Measurements from ENCODE around the gene RANBP17. TPM values are rescaled to one million over a fixed set of nuclear protein-coding genes. Genes with fewer than 3 reads are reported as not detected.
"Not testable (repeated sequence)": the region's sequence is repeated elsewhere in the genome, so short reads cannot be mapped to it uniquely, and the experiment has no call there.

RANBP17 gene
- polyA plus RNA-seq, 4 donors, result 9.2 to 11.7 (median 9.7) TPM

- no peak for DNase-seq (ENCODE audit: low read depth in 4 of 4, low spot score in 3 of 4)
Observed at GRCh38 chr5:171283753-171284152, 421.9 kb downstream of the RANBP17 start.

DNA sequence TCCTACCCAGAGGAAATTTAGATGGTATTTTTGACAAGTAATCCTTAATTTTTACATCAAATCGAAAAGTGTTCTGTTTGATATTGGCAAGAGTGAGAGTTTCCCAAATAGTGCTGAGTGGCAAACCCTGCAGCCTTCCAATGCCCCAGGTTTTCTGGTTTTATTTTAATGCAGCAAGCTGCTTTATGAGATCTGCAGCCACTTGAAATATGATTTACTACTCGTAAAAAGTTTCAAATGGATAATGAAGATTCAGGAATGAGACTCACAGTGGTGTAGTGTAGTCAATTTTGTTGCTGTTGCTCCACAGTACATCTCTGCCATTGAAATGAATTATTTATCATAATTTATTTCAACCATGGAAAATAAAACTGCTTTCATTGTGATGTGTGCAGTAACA lies 423.6 kb downstream of the RANBP17 start:
- DNase-seq (ENCODE audit: low read depth in 4 of 4, low spot score in 3 of 4), result no peak

DNA sequence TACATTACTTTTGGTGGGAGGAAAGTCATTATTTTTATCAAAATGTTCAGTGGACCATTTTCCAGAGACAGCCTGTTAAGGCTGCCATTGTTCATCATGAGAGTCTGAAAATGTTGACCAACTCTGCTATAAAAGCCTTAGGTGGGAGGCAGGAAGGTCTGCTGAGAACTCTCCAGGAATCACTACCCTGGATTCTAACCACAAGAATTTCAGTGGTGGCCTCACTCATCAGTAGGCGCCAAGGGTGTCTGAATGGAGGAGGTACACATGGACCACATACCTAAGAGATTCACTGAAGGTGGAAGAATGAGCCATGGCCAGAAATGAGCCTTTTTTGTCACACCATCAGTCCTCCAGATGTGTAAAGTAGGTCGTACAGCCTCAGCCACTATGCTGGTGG lies 426.2 kb downstream of the RANBP17 start:
- DNase-seq (ENCODE audit: low read depth in 4 of 4, low spot score in 3 of 4), result no peak

GRCh38 chr5:171291371-171291770 lies 429.6 kb downstream of the RANBP17 start:
- DNase-seq (ENCODE audit: low read depth in 4 of 4, low spot score in 3 of 4), result no peak

GRCh38 chr5:171295299-171295698 lies 433.5 kb downstream of the RANBP17 start:
- DNase-seq (ENCODE audit: low read depth in 4 of 4, low spot score in 3 of 4), result no peak

- no peak for DNase-seq (ENCODE audit: low read depth in 4 of 4, low spot score in 3 of 4)
Observed at GRCh38 chr5:171295801-171296200, 434.0 kb downstream of the RANBP17 start.

DNA sequence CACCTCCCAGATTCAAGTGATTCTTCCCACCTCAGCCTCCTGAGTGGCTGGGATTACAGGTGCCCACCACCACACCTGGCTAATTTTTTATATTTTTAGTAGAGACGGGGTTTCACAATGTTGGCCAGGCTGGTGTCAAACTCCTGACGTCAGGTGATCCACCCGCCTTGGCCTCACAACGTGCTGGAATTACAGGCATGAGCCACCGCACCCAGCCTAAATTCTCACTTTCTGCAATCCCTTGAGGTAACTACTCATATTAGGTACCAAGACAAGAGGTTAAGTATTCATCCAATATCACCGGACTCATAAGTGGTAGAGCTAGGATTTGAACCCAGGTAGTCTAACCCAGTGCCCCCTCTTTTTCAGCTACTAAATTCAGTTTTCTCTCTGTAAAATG lies 436.1 kb downstream of the RANBP17 start:
- not testable (repeated sequence) for DNase-seq (ENCODE audit: low read depth in 4 of 4, low spot score in 3 of 4)

GRCh38 chr5:171299228-171299627 lies 437.4 kb downstream of the RANBP17 start:
- DNase-seq (ENCODE audit: low read depth in 4 of 4, low spot score in 3 of 4), result no peak

DNA sequence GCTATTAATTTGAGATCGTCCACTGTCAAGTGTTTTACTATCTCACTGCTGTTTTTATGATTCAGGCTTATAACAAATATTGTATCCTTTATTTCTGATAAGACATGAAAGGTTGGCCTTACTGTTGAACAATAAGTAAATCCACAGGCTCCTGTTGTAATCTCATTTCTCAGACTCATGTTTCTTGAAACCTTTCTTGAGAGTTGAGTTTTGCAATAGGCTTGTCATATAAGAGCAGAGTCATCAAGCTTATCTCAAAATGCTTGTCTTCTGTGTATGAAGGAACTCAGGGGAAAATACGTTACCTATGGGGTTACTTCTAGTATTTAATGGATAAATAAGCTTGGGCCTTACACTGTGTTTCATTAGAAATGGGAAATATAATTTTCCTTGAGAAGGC lies 438.0 kb downstream of the RANBP17 start:
- no peak for DNase-seq (ENCODE audit: low read depth in 4 of 4, low spot score in 3 of 4)

GRCh38 chr5:171300358-171300757 lies 438.5 kb downstream of the RANBP17 start:
- DNase-seq (ENCODE audit: low read depth in 4 of 4, low spot score in 3 of 4), result no peak

DNA sequence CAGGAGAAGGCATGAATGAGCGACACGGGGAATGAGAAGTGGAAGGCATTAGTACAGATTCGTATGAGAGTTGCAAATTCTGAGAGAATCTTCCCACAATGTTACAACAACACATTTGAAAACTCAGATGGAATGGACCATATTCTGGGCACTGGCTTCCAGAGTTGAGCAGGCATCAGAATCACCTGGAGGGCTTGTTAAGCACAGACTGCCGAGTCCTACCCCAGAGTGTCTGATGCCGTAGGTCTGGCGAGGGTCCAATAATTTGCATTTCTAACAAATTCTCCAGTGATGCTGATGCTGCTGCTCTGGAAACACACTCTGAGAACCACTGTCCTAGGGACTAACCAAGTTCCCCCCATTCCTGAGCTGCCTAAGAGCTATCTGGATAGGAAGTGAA lies 444.3 kb downstream of the RANBP17 start:
- no peak for DNase-seq (ENCODE audit: low read depth in 4 of 4, low spot score in 3 of 4)

DNA sequence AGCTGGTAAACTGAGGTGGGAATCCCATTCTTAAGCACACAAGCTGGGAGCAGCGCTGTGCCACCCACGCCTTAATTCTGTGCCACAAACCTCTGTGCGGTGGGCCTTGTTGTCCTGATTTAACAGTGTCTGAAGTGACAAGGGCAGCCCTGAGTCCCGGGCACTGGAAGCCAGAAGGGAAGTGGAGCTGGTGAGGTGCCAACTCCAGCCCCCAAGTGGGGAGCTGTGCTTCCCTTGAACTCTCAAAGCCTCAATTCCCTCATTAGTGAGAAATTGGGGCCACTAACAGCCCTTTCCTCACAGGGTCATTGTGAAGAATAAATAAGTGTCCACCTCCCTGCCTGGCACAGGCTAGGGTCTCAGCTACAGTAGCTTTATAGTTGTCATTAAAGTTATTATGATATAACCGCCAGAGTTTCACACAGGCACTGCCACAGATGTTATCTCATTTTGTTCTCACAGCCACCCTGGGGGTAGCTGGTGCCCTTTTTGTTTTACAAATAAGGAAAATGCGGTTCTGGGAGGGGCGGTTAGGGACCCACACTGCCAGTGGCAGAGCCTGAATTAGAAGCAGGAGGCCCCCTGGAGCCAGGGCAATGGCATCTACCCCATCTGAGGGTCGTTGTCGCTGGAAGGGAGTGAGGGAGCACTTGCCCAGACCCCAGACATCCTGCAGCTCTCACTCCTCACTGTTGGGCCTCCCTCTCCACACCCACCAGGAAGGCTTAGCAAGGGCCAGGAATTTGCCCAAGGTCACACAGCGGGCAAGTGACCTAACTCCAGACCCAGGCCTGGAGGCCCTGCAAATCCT lies 445.2 kb downstream of the RANBP17 start:
- DNase-seq (ENCODE audit: low read depth in 4 of 4, low spot score in 3 of 4), result no peak

- DNase-seq (ENCODE audit: low read depth in 4 of 4, low spot score in 3 of 4), result no peak
Observed at GRCh38 chr5:171307789-171308452, 446.1 kb downstream of the RANBP17 start.

DNA sequence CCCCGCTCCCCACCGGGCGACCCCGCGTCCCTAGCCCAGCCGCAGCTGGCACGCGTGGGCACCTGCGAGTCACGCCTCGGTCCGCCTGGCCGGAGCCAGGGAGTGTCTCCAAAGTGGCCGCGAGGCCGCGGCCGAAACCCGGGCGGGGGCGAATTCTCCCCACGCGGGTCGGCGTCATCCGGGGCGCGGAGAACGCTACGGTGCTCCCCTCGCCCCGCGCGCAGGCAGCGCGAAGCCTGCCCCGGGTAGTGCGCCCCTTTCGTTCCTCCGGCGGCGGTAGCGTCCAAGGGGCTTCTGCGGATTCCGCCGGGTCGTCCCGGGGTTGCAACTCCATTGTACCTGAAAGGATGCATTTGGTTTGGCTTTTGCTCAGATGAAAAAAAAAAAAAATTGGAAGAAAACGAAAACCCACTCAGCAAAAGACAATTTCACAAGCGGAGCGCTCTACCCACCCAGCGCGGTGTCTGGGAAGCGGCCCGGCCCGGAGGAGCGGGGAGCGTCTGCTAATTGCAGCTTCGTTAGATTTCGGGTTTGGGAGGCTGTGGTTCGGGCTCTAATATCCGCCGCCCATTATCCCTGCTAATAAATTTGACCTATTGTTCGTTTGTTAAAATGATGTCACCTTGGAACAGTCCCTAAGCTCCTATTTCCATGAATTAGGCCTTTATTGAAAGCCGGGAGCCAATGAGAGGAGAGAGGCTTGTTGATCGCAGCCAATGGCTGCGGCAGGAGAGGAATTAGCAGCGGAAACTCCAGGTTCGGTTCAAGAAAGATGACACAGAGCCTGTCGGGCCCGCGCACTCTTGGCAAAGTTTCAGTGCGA lies 446.8 kb downstream of the RANBP17 start, which contains the start of gene TLX3:
TSS of gene TLX3 (plus strand) at position 796 of the 823 bp plus-strand sequence. CDS start 118 bp downstream, outside the sequence.
- DNase-seq (ENCODE audit: low read depth in 4 of 4, low spot score in 3 of 4), result no peak

GRCh38 chr5:171309276-171310211 lies 447.7 kb downstream of the RANBP17 start:
- no peak for DNase-seq (ENCODE audit: low read depth in 4 of 4, low spot score in 3 of 4)

DNA sequence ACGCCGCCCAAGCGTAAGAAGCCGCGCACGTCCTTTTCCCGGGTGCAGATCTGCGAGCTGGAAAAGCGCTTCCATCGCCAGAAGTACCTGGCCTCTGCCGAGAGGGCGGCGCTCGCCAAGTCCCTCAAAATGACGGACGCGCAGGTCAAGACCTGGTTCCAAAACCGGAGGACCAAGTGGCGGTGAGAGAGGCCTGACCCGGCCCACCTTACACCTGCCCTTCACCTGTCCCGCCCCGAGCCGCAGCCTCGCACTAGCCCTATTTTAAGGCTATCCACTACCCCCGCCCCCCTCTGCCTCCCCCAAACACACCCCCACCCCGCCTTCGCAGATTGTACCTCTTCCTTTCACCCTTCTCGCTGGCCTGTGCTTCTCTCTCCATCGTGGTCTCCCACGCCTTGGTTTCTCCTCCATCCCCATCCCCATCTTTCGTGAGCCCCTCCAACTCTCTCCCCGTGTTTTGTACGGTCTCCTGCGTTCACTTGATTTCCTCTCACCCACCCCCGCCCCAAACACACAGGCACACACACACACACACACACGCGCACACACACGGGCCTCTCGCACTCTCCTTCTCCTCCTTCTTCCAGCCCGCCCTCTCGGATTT lies 448.5 kb downstream of the RANBP17 start:
- no peak for DNase-seq (ENCODE audit: low read depth in 4 of 4, low spot score in 3 of 4)

GRCh38 chr5:171310819-171311321 lies 449.1 kb downstream of the RANBP17 start:
- DNase-seq (ENCODE audit: low read depth in 4 of 4, low spot score in 3 of 4), result no peak

DNA sequence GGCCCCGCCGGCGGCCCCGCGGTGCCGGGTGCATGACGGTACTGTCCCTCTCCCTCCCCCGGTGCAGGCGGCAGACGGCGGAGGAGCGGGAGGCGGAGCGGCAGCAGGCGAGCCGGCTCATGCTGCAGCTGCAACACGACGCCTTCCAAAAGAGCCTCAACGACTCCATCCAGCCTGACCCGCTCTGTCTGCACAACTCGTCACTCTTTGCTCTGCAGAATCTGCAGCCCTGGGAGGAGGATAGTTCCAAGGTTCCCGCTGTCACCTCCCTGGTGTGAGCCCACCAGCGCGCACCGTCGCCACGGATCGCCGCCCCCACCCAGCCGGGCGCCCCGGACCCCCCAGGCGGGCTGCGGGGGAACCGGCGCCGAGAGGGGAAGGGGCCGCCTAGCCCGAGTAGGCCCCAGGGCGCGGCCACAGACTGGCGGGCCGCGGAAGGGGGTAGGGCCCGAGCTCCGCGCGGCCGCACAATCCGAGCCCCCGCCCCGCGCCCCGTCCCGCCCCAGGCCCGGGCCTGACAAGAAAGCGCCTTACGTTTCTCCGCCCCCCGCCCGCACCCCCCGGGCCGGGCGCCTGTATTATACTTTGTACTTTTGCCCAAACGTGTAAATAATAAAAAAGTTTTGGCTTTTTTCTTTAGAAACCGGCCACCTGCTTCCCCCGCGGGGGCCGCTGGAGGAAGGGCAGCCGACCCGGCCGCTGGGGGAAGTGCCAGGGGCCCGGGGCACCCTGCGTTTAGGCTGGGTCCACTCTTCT lies 449.7 kb downstream of the RANBP17 start:
- DNase-seq (ENCODE audit: low read depth in 4 of 4, low spot score in 3 of 4), result no peak

Measured in right renal pelvis (tissue), 4 donors.